Smooth muscle cell (in vitro differentiated cells): ENCODE measurements around the gene SKAP2. TPM values are rescaled to one million over a fixed set of nuclear protein-coding genes. Genes with fewer than 3 reads are reported as not detected.

ENCODE experiments used
- DNase-seq: peaks from one replicate; lab custom pipeline; 2025; ENCODE audit not compliant: unreplicated experiment; lab: John Stamatoyannopoulos, UW
- H2AFZ ChIP-seq: fragments of 200-600 bp; sonication (generic); 2 replicates; pipeline ENCODE4 v1.6.0; 2016; ENCODE audit warnings: antibody characterized with exemption, low read depth, mild to moderate bottlenecking
- H3F3A ChIP-seq: fragments of 200-600 bp; sonication (generic); 2 replicates; pipeline ENCODE4 v1.6.0; 2017; ENCODE audit warnings: antibody characterized with exemption, low read depth
- H3K27ac ChIP-seq: fragments of 200-600 bp; sonication (generic); 2 replicates; pipeline ENCODE4 v1.5.1; 2016; ENCODE audit warnings: low read depth, mild to moderate bottlenecking
- H3K27me3 ChIP-seq: fragments of 200-600 bp; sonication (generic); 2 replicates; pipeline ENCODE4 v1.6.1; 2016; ENCODE audit warnings: low read depth, mild to moderate bottlenecking
- H3K36me3 ChIP-seq: fragments of 200-600 bp; sonication (generic); 2 replicates; pipeline ENCODE4 v1.5.1; 2016; ENCODE audit warnings: low read depth
- H3K4me1 ChIP-seq: fragments of 200-600 bp; sonication (generic); 2 replicates; pipeline ENCODE4 v1.5.1; 2016; ENCODE audit warnings: low read depth
- H3K4me2 ChIP-seq: fragments of 200-600 bp; sonication (generic); 2 replicates; pipeline ENCODE4 v1.6.0; 2016; ENCODE audit warnings: mild to moderate bottlenecking
- H3K4me3 ChIP-seq: fragments of 200-600 bp; sonication (generic); 2 replicates; pipeline ENCODE4 v1.5.1; 2016; ENCODE audit warnings: mild to moderate bottlenecking
- H3K79me2 ChIP-seq: fragments of 200-600 bp; sonication (generic); 2 replicates; pipeline ENCODE4 v1.6.0; 2016; ENCODE audit warnings: low read depth, mild to moderate bottlenecking
- H3K9ac ChIP-seq: fragments of 200-600 bp; sonication (generic); 2 replicates; pipeline ENCODE4 v1.6.0; 2016; ENCODE audit warnings: low read depth
- H3K9me3 ChIP-seq: fragments of 200-600 bp; sonication (generic); replicated peaks from 2 replicates; pipeline ENCODE4 v1.5.1; 2016; ENCODE audit warnings: low read depth
- H4K20me1 ChIP-seq: fragments of 200-600 bp; sonication (generic); 2 replicates; pipeline ENCODE4 v1.6.0; 2016; ENCODE audit warnings: low read depth
- WGBS: methylation state at CpG from one replicate; pipeline ENCODE4 v1.1.7; 2016; ENCODE audit warnings: low lambda C conversion rate; 5-methylcytosine and 5-hydroxymethylcytosine counted together
- polyA plus RNA-seq: library from polyadenylated mRNA; unstranded; fragments of >200 nt; fragmentation: Nextera tagmentation; extraction: Ambion mirVana; gene quantifications from 2 replicates; pipeline ENCODE4 v1.2.1, GENCODE V29; 2016
- total RNA-seq: library from RNA; depleted of rRNA; stranded (reverse); fragments of >200 nt; gene quantifications from 2 replicates; pipeline ENCODE4 v1.2.3, GENCODE V29; 2014
- TF ChIP-seq, protein P1 (sequence below): fragments of 200-600 bp; sonication (generic); IDR thresholded peaks from 2 replicates; pipeline ENCODE4 v1.5.1; 2017; ENCODE audit warnings: borderline replicate concordance, mild to moderate bottlenecking, antibody characterized with exemption; ENCODE audit not compliant: insufficient read depth, poor library complexity, severe bottlenecking

The SKAP2 gene
- total and polyA plus RNA-seq, 2 experiments from 2014 or later: 7.7 to 14.8 TPM

DNA sequence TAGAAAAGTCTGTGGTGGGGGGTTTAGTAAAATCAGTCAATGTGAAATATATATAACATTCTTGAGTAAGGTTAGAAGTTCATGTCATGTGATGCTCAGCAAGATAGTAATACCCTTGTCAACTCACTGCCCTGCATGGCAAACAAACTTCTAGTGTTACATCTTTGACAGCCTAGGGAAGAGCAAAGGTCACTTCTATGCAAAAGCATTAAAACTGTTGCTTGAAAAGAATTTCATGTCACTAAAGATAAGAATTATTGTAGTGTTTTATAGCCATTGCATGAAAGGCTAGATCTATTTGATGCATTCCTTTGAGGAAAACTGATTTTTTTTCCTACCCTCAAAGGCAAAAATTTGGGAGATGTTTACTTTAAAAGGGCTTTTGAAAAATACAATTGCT, 176.0 kb downstream of the SKAP2 start:
- H3K9ac ChIP-seq: no peak overlapping the region
- peaks cover 8% of the 10 kb centered on the region for H3K27me3 ChIP-seq
- H2AFZ ChIP-seq: no peak overlapping the region
- H3K9me3 ChIP-seq: no peaks in the 10 kb centered on the region
- H3K4me2 ChIP-seq: no peak overlapping the region
- no peaks in the 10 kb centered on the region for H3K36me3 ChIP-seq
- H3K4me3 ChIP-seq: no peak overlapping the region
- peaks cover 4% of the 10 kb centered on the region for H3K4me1 ChIP-seq
- TF ChIP-seq, protein P1, sequence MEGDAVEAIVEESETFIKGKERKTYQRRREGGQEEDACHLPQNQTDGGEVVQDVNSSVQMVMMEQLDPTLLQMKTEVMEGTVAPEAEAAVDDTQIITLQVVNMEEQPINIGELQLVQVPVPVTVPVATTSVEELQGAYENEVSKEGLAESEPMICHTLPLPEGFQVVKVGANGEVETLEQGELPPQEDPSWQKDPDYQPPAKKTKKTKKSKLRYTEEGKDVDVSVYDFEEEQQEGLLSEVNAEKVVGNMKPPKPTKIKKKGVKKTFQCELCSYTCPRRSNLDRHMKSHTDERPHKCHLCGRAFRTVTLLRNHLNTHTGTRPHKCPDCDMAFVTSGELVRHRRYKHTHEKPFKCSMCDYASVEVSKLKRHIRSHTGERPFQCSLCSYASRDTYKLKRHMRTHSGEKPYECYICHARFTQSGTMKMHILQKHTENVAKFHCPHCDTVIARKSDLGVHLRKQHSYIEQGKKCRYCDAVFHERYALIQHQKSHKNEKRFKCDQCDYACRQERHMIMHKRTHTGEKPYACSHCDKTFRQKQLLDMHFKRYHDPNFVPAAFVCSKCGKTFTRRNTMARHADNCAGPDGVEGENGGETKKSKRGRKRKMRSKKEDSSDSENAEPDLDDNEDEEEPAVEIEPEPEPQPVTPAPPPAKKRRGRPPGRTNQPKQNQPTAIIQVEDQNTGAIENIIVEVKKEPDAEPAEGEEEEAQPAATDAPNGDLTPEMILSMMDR: no peak
- H3K79me2 ChIP-seq: no peaks in the 10 kb centered on the region
- DNase-seq: no peak
- H4K20me1 ChIP-seq: no peaks in the 10 kb centered on the region
- H3F3A ChIP-seq: no peaks in the 10 kb centered on the region
- H3K27ac ChIP-seq: no peak overlapping the region

DNA sequence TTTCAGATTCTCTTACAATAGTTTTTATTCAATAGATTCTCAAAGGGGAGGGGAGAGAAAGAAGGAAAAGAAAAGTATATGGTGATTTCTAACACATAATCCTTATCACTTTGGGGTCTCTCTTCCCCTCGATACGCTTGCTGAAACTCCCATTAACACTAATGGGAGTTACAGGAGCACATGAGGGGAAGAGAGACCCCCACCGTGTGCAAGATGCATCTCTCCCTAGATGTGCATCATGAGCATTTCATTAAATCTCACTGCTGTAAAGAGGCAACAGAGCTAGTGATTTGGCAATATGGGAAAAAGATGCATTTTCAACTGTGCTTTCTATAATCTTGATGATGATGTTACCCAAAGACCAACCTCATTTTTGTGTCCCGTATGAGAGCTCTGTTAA, 177.4 kb downstream of the SKAP2 start:
- Histone ChIP-seq H3K4me2 (peak overlapping the region; percentile 25), H3F3A (no peaks in the 10 kb centered on the region), H3K4me3 (no peak overlapping the region), H3K9ac (no peak overlapping the region), H3K79me2 (no peaks in the 10 kb centered on the region), H3K27ac (no peak overlapping the region), H2AFZ (no peak overlapping the region), H3K9me3 (no peaks in the 10 kb centered on the region), H3K27me3 (peaks cover 20% of the 10 kb centered on the region), H3K36me3 (no peaks in the 10 kb centered on the region), H4K20me1 (no peaks in the 10 kb centered on the region), H3K4me1 (peaks cover 4% of the 10 kb centered on the region)
- no peak for DNase-seq
- 91% methylated on average over 4 of the region's 4 CpGs for WGBS
- TF ChIP-seq, protein P1: no peak

DNA sequence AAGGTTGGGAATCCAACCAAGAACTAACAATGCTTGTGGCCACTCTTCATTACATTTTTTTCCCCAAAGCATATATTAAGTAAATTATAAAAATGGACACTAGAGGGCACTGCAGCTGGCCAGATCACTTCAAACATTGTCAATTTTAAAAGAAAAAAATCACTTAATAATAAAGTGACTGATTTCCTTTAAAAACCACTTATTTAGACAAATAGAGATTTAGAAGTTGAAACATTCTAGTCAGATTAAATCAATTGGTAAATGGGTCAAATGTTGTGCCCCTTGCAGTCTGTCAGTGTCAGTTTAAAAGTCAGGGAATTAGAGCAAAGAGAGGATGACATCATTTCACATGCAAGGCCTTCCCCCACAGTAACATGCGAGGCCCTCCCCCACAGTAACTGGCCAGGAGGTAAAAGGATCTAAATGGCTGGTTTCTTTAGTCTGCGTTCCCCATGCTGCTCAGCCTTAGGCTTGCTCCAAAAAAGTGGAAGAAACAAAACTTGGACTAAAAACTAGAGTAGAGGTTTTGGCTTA, 177.9 kb downstream of the SKAP2 start:
- no peak overlapping the region for H3K9ac ChIP-seq
- DNase-seq: no peak
- whole genome bisulfite sequencing: 7% methylated on average over 2 of the region's 2 CpGs
- no peaks in the 10 kb centered on the region for H3K79me2 ChIP-seq
- H3K4me3 ChIP-seq: no peak overlapping the region
- TF ChIP-seq, protein P1: peak; percentile 77
- H4K20me1 ChIP-seq: no peaks in the 10 kb centered on the region
- no peaks in the 10 kb centered on the region for H3K36me3 ChIP-seq
- no peaks in the 10 kb centered on the region for H3K9me3 ChIP-seq
- H3K4me1 ChIP-seq: peaks cover 4% of the 10 kb centered on the region
- H3K4me2 ChIP-seq: peak overlapping the region; percentile 25
- peaks cover 20% of the 10 kb centered on the region for H3K27me3 ChIP-seq
- H2AFZ ChIP-seq: no peak overlapping the region
- H3F3A ChIP-seq: no peaks in the 10 kb centered on the region
- H3K27ac ChIP-seq: no peak overlapping the region

DNA sequence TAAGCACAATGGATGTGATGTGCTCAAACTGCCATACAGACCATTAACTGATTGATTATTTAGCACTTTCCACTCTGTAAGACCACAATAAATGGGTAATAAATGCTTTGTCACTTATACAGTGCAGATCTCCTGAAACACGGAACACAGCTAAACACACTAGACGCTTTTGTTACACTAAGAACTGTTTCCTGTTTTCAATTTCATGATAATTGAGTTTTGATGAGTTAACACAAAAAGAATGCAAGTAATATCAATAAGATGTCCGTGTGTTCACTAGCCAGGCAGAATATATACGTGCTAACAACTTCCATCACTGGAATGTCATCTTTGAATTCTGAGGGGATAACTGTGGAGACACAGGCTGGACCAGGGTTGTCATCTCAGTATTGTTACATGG, 178.8 kb downstream of the SKAP2 start:
- no peak overlapping the region for H3K27ac ChIP-seq
- TF ChIP-seq, protein P1: no peak
- no peaks in the 10 kb centered on the region for H3K9me3 ChIP-seq
- no peak overlapping the region for H3K9ac ChIP-seq
- no peaks in the 10 kb centered on the region for H3K36me3 ChIP-seq
- no peaks in the 10 kb centered on the region for H3F3A ChIP-seq
- WGBS: 54% methylated on average over 4 of the region's 4 CpGs
- no peak overlapping the region for H3K4me2 ChIP-seq
- DNase-seq: no peak
- no peak overlapping the region for H3K4me3 ChIP-seq
- no peak overlapping the region for H2AFZ ChIP-seq
- no peaks in the 10 kb centered on the region for H3K79me2 ChIP-seq
- no peaks in the 10 kb centered on the region for H4K20me1 ChIP-seq
- H3K4me1 ChIP-seq: peaks cover 4% of the 10 kb centered on the region
- H3K27me3 ChIP-seq: peaks cover 20% of the 10 kb centered on the region
